Hepatocyte (in vitro differentiated cells): Measurements from ENCODE around the gene VPS13D. TPM values are rescaled to one million over a fixed set of nuclear protein-coding genes. Genes with fewer than 3 reads are reported as not detected.

Experiments used
- DNase-seq: peaks from one replicate; pipeline ENCODE4 v3.0.0-alpha.2; 2016; ENCODE audit warnings: low spot score
- H2AFZ ChIP-seq: fragments of 200-600 bp; sonication (generic); 2 replicates; pipeline ENCODE4 v1.6.0; 2016; ENCODE audit warnings: antibody characterized with exemption, mild to moderate bottlenecking
- H3K27ac ChIP-seq: fragments of 200-600 bp; sonication (generic); 2 replicates; pipeline ENCODE4 v1.5.1; 2016; ENCODE audit warnings: mild to moderate bottlenecking
- H3K27me3 ChIP-seq: fragments of 200-600 bp; sonication (generic); 2 replicates; pipeline ENCODE4 v1.6.1; 2016
- H3K36me3 ChIP-seq: fragments of 200-600 bp; sonication (generic); replicated peaks from 2 replicates; pipeline ENCODE4 v1.5.1; 2016; ENCODE audit warnings: low read depth; ENCODE audit not compliant: insufficient read depth
- H3K4me1 ChIP-seq: fragments of 200-600 bp; sonication (generic); 2 replicates; pipeline ENCODE4 v1.5.1; 2016; ENCODE audit warnings: mild to moderate bottlenecking, moderate library complexity; ENCODE audit not compliant: insufficient read depth
- H3K4me2 ChIP-seq: fragments of 200-600 bp; sonication (generic); 2 replicates; pipeline ENCODE4 v1.6.0; 2016
- H3K4me3 ChIP-seq: fragments of 200-600 bp; sonication (generic); 2 replicates; pipeline ENCODE4 v1.5.1; 2016; ENCODE audit warnings: mild to moderate bottlenecking
- H3K79me2 ChIP-seq: fragments of 200-600 bp; sonication (generic); 2 replicates; pipeline ENCODE4 v1.6.0; 2017; ENCODE audit warnings: mild to moderate bottlenecking
- H3K9me2 ChIP-seq: fragments of 200-600 bp; sonication (generic); replicated peaks from 2 replicates; pipeline ENCODE4 v1.6.0; 2017; ENCODE audit warnings: mild to moderate bottlenecking; ENCODE audit not compliant: insufficient read depth
- H3K9me3 ChIP-seq: fragments of 200-600 bp; sonication (generic); 2 replicates; pipeline ENCODE4 v1.5.1; 2016; ENCODE audit warnings: low read depth, mild to moderate bottlenecking
- H4K20me1 ChIP-seq: fragments of 200-600 bp; sonication (generic); 2 replicates; pipeline ENCODE4 v1.6.0; 2016; ENCODE audit warnings: mild to moderate bottlenecking; ENCODE audit not compliant: insufficient read depth, poor library complexity, severe bottlenecking
- EZH2 ChIP-seq: fragments of 200-600 bp; sonication (generic); IDR thresholded peaks from 2 replicates; pipeline ENCODE4 v1.6.1; 2016; ENCODE audit warnings: antibody characterized with exemption, mild to moderate bottlenecking, borderline replicate concordance
- EZH2phosphoT487 ChIP-seq: fragments of 200-600 bp; sonication (generic); IDR thresholded peaks from one replicate; pipeline ENCODE4 v1.6.1; 2018; ENCODE audit warnings: antibody characterized with exemption, mild to moderate bottlenecking, low read depth, moderate library complexity; ENCODE audit not compliant: unreplicated experiment, severe bottlenecking
- WGBS: methylation state at CpG from one replicate; pipeline ENCODE4 v1.1.6; 2016; ENCODE audit warnings: low lambda C conversion rate; ENCODE audit errors: missing lambda C conversion rate; 5-methylcytosine and 5-hydroxymethylcytosine counted together
- polyA plus RNA-seq: library from polyadenylated mRNA; unstranded; fragments of >200 nt; fragmentation: Nextera tagmentation; extraction: Ambion mirVana; gene quantifications from 2 replicates; pipeline ENCODE4 v1.2.1, GENCODE V29; 2016
- total RNA-seq: library from RNA; depleted of rRNA; stranded (reverse); fragments of >200 nt; gene quantifications from 2 replicates; pipeline ENCODE4 v1.2.3, GENCODE V29; 2014
- TF ChIP-seq, protein P1 (sequence below): fragments of 200-600 bp; sonication (generic); IDR thresholded peaks from 2 replicates; pipeline ENCODE4 v1.5.1; 2016; ENCODE audit warnings: antibody characterized with exemption, mild to moderate bottlenecking; ENCODE audit not compliant: poor library complexity

Gene VPS13D
- total and polyA plus RNA-seq, 2 experiments from 2014 or later, result 7.3 to 32.2 TPM

DNA sequence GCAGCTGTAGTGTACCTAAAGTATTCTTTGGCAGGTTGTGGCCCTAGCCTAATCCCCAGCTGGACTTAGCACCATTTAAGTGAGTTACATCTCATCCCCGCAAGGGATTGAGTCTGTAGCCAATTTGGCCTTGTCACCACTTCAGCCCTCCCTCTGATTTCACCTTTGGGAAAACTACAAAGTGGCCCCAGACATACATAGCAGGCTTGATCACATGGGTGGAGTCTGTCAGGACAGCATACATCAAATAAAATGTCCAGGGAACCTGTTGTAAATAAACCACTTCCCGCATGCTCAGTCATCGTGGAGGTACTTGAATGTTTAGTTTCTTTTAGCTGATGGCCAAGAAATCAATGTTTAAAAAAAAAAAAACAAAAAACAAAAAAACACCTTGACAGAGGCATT is 245.7 kb downstream of the VPS13D start:
- Histone ChIP-seq H3K27ac (peak overlapping the region; percentile 89), H3K9me2 (no peaks in the 10 kb centered on the region), H3K27me3 (no peaks in the 10 kb centered on the region), H3K79me2 (no peaks in the 10 kb centered on the region), H3K4me2 (peak overlapping the region; percentile 10), H3K36me3 (no peaks in the 10 kb centered on the region), H3K9me3 (no peaks in the 10 kb centered on the region), H4K20me1 (no peaks in the 10 kb centered on the region), H2AFZ (no peak overlapping the region), H3K4me1 (peaks cover 74% of the 10 kb centered on the region), H3K4me3 (no peak overlapping the region)
- WGBS, result 56% methylated on average over 3 of the region's 3 CpGs
- no peak for DNase-seq
- no peak for TF ChIP-seq EZH2phosphoT487
- TF ChIP-seq, protein P1, sequence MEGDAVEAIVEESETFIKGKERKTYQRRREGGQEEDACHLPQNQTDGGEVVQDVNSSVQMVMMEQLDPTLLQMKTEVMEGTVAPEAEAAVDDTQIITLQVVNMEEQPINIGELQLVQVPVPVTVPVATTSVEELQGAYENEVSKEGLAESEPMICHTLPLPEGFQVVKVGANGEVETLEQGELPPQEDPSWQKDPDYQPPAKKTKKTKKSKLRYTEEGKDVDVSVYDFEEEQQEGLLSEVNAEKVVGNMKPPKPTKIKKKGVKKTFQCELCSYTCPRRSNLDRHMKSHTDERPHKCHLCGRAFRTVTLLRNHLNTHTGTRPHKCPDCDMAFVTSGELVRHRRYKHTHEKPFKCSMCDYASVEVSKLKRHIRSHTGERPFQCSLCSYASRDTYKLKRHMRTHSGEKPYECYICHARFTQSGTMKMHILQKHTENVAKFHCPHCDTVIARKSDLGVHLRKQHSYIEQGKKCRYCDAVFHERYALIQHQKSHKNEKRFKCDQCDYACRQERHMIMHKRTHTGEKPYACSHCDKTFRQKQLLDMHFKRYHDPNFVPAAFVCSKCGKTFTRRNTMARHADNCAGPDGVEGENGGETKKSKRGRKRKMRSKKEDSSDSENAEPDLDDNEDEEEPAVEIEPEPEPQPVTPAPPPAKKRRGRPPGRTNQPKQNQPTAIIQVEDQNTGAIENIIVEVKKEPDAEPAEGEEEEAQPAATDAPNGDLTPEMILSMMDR, result no peak
- TF ChIP-seq EZH2, result no peak

DNA sequence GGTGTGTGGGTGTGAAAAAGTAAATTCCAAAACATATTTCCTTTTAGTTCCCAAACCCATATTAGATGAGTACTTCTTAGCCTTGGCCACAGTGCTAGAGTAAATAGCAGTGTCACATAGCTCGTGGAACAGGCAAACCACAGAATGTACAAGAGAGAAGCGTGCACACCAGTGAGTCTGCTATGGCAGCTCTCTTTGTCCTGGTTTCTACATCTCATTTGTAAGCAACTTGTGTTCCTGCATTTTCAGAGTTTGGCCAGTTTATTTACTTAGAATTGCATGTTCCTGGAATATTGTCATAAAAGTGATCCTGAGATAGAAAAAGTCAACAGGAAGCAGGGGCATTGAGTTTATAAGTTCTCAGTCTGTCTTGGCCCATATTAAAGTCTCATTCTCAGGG is 246.1 kb downstream of the VPS13D start:
- Histone ChIP-seq H3K79me2 (no peaks in the 10 kb centered on the region), H3K4me2 (peak overlapping the region; percentile 10), H3K27ac (peak overlapping the region; percentile 89), H3K27me3 (no peaks in the 10 kb centered on the region), H4K20me1 (no peaks in the 10 kb centered on the region), H3K9me2 (no peaks in the 10 kb centered on the region), H3K9me3 (no peaks in the 10 kb centered on the region), H3K4me3 (no peak overlapping the region), H3K36me3 (no peaks in the 10 kb centered on the region), H3K4me1 (peaks cover 77% of the 10 kb centered on the region), H2AFZ (no peak overlapping the region)
- WGBS, result 68% methylated on average over 2 of the region's 2 CpGs
- no peak for DNase-seq
- TF ChIP-seq EZH2phosphoT487 (no peak), EZH2 (no peak)
- TF ChIP-seq, protein P1, result no peak

DNA sequence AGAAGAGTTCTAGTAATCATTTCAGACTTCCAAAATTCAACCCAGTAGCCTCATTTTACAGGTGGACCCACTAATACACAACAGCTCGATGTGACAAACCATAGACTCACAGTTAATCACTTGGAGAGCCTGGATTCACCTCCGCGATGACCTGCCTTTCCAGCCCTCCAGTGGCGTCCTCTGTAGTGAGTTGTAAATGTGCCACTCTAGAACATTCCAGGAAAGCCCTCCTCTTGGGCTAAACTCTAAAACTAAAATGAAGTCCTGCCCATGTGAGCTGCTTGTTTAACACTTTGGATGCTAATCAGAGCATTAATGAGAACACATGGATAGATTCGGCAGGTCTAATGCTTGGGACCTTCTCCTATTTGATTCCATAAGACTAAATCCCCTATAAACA is 247.5 kb downstream of the VPS13D start:
- H3K4me1 ChIP-seq, result peaks cover 87% of the 10 kb centered on the region
- WGBS, result 76% methylated on average over 5 of the region's 5 CpGs
- no peak overlapping the region for H3K4me3 ChIP-seq
- peak overlapping the region; percentile 89 for H3K27ac ChIP-seq
- no peak for DNase-seq
- no peak overlapping the region for H2AFZ ChIP-seq
- TF ChIP-seq, protein P1, result no peak
- no peak for TF ChIP-seq EZH2phosphoT487
- TF ChIP-seq EZH2, result no peak
- H3K27me3 ChIP-seq, result no peaks in the 10 kb centered on the region
- H3K79me2 ChIP-seq, result no peaks in the 10 kb centered on the region
- H3K36me3 ChIP-seq, result no peaks in the 10 kb centered on the region
- H3K9me2 ChIP-seq, result no peaks in the 10 kb centered on the region
- no peaks in the 10 kb centered on the region for H4K20me1 ChIP-seq
- no peaks in the 10 kb centered on the region for H3K9me3 ChIP-seq
- no peak overlapping the region for H3K4me2 ChIP-seq

DNA sequence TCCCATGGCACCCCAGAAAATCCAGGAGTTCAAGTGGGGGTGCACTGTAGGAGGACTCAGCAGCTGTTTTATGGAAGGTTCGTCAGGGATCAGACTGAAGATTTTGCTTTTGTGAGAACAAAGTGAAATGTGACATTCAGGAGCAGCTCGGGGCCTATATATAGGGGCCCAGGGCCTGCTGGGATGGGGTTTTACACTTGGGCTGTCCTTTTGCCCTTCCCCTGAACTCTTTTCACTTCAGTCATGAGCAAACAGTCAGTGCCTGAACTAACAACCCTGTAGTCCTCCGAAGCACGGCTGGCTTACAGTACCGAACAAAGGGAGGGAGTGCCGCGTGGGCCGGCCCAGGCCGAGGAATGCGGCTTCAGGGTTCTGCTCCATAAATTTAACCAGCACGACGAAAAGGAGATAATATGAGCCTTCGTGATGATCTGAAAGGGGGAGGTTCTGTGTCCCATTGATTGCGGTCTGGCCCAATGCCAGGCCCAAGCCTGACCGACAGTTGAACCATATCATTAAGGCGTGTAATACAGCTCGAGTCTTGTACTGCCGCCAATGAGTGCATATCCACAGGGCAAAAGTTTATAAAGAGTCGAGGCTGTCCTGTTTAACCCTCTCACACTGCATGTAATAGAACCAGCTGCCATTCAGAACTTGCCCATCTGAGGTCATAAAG is 248.2 kb downstream of the VPS13D start:
- Histone ChIP-seq H3K9me3 (no peaks in the 10 kb centered on the region), H3K4me2 (peak overlapping the region; percentile 55), H3K27me3 (no peaks in the 10 kb centered on the region), H3K79me2 (no peaks in the 10 kb centered on the region), H3K4me1 (peaks cover 84% of the 10 kb centered on the region), H3K9me2 (no peaks in the 10 kb centered on the region), H3K27ac (peak overlapping the region; percentile 89), H4K20me1 (no peaks in the 10 kb centered on the region), H3K36me3 (no peaks in the 10 kb centered on the region), H3K4me3 (no peak overlapping the region), H2AFZ (no peak overlapping the region)
- DNase-seq, result peak; percentile 92
- WGBS, result 4% methylated on average over 19 of the region's 19 CpGs
- TF ChIP-seq EZH2phosphoT487, result no peak
- no peak for TF ChIP-seq EZH2
- TF ChIP-seq, protein P1, result no peak
